WERI-Rb-1 (cell line): ENCODE measurements around the gene CHD8.

Experiments used
- DNase-seq: peaks from one replicate; pipeline ENCODE4 v3.0.0-alpha.2; 2020
- H3K27ac ChIP-seq: fragments of 250-450 bp; sonication (Bioruptor Pico); 2 replicates; pipeline ENCODE4 v1.5.1; 2020; ENCODE audit warnings: mild to moderate bottlenecking, moderate library complexity
- H3K27me3 ChIP-seq: fragments of 250-450 bp; sonication (Bioruptor Pico); 2 replicates; pipeline ENCODE4 v1.5.1; 2021; ENCODE audit warnings: mild to moderate bottlenecking, low read depth, moderate library complexity; ENCODE audit not compliant: insufficient read depth, severe bottlenecking
- H3K36me3 ChIP-seq: fragments of 250-450 bp; sonication (Bioruptor Pico); 2 replicates; pipeline ENCODE4 v1.5.1; 2020; ENCODE audit warnings: mild to moderate bottlenecking, moderate library complexity
- H3K4me3 ChIP-seq: 2 replicates; pipeline ENCODE4 v1.5.1; 2011; ENCODE audit warnings: low read depth, mild to moderate bottlenecking, control low read depth, low read length
- H3K9me3 ChIP-seq: fragments of 250-450 bp; sonication (Bioruptor Pico); 2 replicates; pipeline ENCODE4 v1.5.1; 2021; ENCODE audit warnings: mild to moderate bottlenecking, moderate library complexity; ENCODE audit not compliant: severe bottlenecking
- CTCF ChIP-seq: IDR thresholded peaks from 2 replicates; pipeline ENCODE4 v1.5.1; 2011; ENCODE audit warnings: low read depth, mild to moderate bottlenecking, control low read depth, inconsistent platforms, low read length

CHD8 gene

GRCh38 chr14:21496453-21496852 is 40.5 kb upstream of the CHD8 start:
- Histone ChIP-seq H3K27ac (no peak overlapping the region), H3K27me3 (no peaks in the 10 kb centered on the region), H3K4me3 (no peak overlapping the region), H3K36me3 (peaks cover 82% of the 10 kb centered on the region), H3K9me3 (no peaks in the 10 kb centered on the region)
- TF ChIP-seq CTCF: no peak
- no peak for DNase-seq

GRCh38 chr14:21494902-21495762 is 39.2 kb upstream of the CHD8 start:
- no peaks in the 10 kb centered on the region for H3K27me3 ChIP-seq
- no peak for TF ChIP-seq CTCF
- H3K4me3 ChIP-seq: no peak overlapping the region
- H3K27ac ChIP-seq: no peak overlapping the region
- H3K36me3 ChIP-seq: peaks cover 83% of the 10 kb centered on the region
- DNase-seq: no peak
- no peaks in the 10 kb centered on the region for H3K9me3 ChIP-seq

- no peak overlapping the region for H3K27ac ChIP-seq
- no peak for DNase-seq
- TF ChIP-seq CTCF: no peak
- H3K27me3 ChIP-seq: no peaks in the 10 kb centered on the region
- peaks cover 49% of the 10 kb centered on the region for H3K36me3 ChIP-seq
- H3K9me3 ChIP-seq: no peaks in the 10 kb centered on the region
- no peak overlapping the region for H3K4me3 ChIP-seq
Measured at GRCh38 chr14:21486640-21487087, 30.7 kb upstream of the CHD8 start.

- Histone ChIP-seq H3K36me3 (peaks cover 17% of the 10 kb centered on the region), H3K27me3 (no peaks in the 10 kb centered on the region), H3K4me3 (peak within 1 kb of the TSS; percentile 99), H3K27ac (peak within 1 kb of the TSS; percentile 71), H3K9me3 (no peaks in the 10 kb centered on the region)
- DNase-seq: peak; percentile 97
- peak; percentile 94 for TF ChIP-seq CTCF
Measured at GRCh38 chr14:21476925-21477681, 21.2 kb upstream of the CHD8 start, which contains the start of the genes RAB2B and TOX4. TSS of gene RAB2B (minus strand) at chr14:21476959. CDS start at chr14:21476872, 87 bp downstream. TSS of gene TOX4 (plus strand) at chr14:21477195. CDS start at chr14:21477279, 84 bp downstream.

- H3K4me3 ChIP-seq: peak overlapping the region; percentile 99
- peak overlapping the region; percentile 71 for H3K27ac ChIP-seq
- no peaks in the 10 kb centered on the region for H3K9me3 ChIP-seq
- no peak for DNase-seq
- peaks cover 17% of the 10 kb centered on the region for H3K36me3 ChIP-seq
- no peaks in the 10 kb centered on the region for H3K27me3 ChIP-seq
- TF ChIP-seq CTCF: no peak
Measured at GRCh38 chr14:21476523-21476924, 20.6 kb upstream of the CHD8 start.
